Peyer's patch (tissue), 4 donors: ENCODE measurements around the gene LRRC9.
"Not testable (repeated sequence)": the region's sequence is repeated elsewhere in the genome, so short reads cannot be mapped to it uniquely, and the experiment has no call there.

Source experiments
- POLR2A ChIP-seq, 2 donors: fragments of 450-650 bp; IDR thresholded peaks; one replicate each; pipeline ENCODE4 v1.5.1; 2017; ENCODE audit warnings: antibody characterized with exemption in 2 of 2, mild to moderate bottlenecking in 2 of 2, moderate library complexity in 2 of 2
- TF ChIP-seq, protein P1 (sequence below), 6 experiments: fragments of 450-650 bp in 4 of 6; fragments of 200-600 bp in 2 of 6; sonication (generic) in 1 of 6; IDR thresholded peaks; one replicate each; pipeline ENCODE4 v1.5.1; 2017 to 2019; ENCODE audit warnings: antibody characterized with exemption in 6 of 6, mild to moderate bottlenecking in 3 of 6, moderate library complexity in 1 of 6

DNA sequence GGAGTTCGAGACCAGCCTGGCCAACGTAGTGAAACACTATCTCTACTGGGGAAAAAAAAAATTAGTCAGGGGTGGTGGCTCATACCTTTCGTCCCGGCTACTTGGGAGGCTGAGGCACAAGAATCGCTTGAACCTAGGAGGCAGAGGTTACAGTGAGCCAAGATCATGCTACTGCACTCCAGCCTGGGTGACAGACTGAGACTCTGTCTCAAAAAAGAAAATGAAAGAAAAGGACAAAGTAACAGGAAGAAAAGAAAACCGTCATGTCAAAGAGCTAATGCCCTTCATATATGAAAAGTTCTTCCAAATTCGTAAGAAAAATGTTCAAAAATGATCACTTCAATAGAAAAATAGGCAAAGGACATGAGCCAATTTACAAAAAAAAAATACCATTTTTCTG lies 179.9 kb downstream of the LRRC9 start:
- TF ChIP-seq, protein P1, sequence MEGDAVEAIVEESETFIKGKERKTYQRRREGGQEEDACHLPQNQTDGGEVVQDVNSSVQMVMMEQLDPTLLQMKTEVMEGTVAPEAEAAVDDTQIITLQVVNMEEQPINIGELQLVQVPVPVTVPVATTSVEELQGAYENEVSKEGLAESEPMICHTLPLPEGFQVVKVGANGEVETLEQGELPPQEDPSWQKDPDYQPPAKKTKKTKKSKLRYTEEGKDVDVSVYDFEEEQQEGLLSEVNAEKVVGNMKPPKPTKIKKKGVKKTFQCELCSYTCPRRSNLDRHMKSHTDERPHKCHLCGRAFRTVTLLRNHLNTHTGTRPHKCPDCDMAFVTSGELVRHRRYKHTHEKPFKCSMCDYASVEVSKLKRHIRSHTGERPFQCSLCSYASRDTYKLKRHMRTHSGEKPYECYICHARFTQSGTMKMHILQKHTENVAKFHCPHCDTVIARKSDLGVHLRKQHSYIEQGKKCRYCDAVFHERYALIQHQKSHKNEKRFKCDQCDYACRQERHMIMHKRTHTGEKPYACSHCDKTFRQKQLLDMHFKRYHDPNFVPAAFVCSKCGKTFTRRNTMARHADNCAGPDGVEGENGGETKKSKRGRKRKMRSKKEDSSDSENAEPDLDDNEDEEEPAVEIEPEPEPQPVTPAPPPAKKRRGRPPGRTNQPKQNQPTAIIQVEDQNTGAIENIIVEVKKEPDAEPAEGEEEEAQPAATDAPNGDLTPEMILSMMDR (IDR thresholded peaks at IDR 0.05), result not testable (repeated sequence)
- TF ChIP-seq POLR2A (IDR thresholded peaks at IDR 0.05), result not testable (repeated sequence)
